ENCODE data around the gene PUS3.
A peak's percentile ranks its signal among the peaks of the same experiment; 100 is the strongest.

Gene PUS3

DNA sequence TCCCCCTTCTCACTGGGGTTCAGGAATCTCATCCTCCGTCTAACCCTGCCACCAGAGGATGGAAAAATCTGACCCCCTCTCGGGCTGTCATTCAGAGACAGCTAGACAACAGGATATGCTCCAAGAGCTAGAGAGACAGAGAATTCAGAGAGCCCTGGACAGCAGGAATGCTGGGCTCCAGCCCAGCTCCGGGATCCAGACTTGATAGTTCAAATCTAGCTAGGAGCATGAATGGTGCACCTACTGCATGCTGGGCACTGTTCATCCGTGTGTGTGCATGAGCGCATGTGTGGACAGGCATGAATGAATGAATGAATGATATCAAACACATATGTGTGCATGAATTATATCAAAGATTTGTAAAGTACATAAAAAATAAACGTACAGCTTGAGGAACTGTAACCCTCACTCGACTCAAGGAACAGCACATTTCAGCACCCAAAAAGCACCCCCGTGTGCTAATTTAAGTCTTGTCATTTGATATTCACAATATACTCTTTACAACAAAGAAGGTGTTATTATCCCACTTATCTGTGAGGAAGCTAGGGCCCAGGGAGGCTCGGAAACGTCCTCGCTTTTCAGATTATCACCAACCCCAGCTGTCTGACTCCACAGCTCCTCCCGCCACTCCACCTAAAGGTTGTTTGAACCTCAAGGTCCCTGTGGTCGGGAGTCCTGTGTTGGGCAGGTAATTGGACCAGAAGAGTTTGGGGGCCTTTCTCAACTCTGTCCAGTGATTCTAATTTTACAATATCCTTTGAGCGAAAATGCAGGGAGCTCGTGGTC lies 42.2 kb upstream of the PUS3 start:
- Mint-ChIP-seq H3K27me3 (ENCODE audit: low read depth, poor library complexity) (no peaks in the 10 kb centered on the region), H3K9me3 (no peaks in the 10 kb centered on the region), H3K4me1 (peaks cover 30% of the 10 kb centered on the region), H3K4me3 (no peak overlapping the region), H3K27ac (no peak overlapping the region), H3K36me3 (ENCODE audit: low read depth) (no peaks in the 10 kb centered on the region)
- TF ChIP-seq, protein P1, sequence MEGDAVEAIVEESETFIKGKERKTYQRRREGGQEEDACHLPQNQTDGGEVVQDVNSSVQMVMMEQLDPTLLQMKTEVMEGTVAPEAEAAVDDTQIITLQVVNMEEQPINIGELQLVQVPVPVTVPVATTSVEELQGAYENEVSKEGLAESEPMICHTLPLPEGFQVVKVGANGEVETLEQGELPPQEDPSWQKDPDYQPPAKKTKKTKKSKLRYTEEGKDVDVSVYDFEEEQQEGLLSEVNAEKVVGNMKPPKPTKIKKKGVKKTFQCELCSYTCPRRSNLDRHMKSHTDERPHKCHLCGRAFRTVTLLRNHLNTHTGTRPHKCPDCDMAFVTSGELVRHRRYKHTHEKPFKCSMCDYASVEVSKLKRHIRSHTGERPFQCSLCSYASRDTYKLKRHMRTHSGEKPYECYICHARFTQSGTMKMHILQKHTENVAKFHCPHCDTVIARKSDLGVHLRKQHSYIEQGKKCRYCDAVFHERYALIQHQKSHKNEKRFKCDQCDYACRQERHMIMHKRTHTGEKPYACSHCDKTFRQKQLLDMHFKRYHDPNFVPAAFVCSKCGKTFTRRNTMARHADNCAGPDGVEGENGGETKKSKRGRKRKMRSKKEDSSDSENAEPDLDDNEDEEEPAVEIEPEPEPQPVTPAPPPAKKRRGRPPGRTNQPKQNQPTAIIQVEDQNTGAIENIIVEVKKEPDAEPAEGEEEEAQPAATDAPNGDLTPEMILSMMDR (IDR thresholded peaks at IDR 0.05): no peak
- no peak for DNase-seq

DNA sequence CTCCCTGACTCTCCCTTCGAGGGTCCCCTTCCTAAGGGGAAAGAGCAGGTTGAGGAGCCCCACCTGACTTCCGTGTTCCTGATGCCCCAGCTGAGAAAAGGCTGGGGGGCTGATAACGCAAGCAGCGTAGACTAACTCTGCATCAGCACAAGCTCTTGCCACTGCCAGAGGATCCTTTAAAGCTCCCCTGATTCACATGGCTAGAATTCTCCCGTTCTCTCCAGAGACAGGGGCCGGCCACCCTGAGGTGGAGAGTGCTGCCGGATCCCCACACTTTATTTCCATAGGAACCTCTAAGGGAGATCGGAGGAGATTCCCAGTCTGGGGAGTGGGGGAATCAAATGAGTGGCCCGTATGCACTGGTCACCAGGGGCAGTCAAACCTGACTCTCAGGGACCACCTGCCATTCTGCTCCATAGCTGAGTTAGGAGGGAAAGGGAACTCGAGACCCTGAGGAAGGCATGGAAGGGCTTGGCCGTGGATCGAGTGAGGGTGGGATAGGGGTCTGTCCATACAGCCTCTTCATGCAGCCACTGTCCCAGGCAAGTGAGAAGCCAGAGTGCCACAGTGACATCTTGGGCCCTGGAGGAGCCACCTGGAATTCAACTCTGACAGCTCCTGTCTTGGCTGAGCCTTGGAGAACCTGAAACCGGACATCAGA lies 41.5 kb upstream of the PUS3 start:
- Mint-ChIP-seq H3K36me3 (ENCODE audit: low read depth) (no peaks in the 10 kb centered on the region), H3K27me3 (ENCODE audit: low read depth, poor library complexity) (no peaks in the 10 kb centered on the region), H3K27ac (peak overlapping the region; percentile 42), H3K4me1 (peaks cover 30% of the 10 kb centered on the region), H3K4me3 (no peak overlapping the region), H3K9me3 (no peaks in the 10 kb centered on the region)
- DNase-seq: no peak
- TF ChIP-seq, protein P1 (IDR thresholded peaks at IDR 0.05): no peak

DNA sequence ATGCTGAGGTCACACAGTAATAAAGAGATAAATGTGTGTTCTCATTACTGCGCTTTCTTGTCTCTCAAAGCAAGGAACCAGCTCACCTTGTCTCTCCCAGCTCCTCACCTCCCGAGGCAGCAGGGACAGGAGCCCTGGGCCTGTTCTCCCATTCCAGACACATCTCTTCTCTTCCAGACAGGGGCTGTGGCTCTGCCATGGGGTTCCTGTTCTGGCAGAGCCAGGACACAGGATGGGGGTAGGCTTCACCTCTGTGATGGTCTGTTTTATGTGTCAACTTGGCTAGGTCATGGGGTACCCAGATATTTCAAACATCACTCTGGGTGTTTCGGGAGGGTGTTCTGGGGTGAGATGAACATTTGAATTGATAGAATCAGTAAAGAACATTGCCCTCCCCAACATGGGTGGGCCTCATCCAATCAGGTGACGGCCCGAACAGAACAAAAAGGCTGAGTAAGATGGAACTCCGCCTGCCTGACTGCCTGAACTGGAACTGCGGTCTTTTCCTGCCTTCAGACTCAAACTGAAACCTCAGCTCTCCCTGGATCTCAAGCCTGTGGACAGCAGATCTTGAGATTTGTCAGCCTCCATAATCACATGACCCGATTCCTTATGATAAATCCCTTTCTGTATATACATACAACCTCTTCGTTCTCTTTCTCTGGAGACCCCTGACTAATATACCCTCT lies 40.8 kb upstream of the PUS3 start:
- TF ChIP-seq, protein P1 (IDR thresholded peaks at IDR 0.05): no peak
- no peak for DNase-seq
- Mint-ChIP-seq H3K9me3 (no peaks in the 10 kb centered on the region), H3K27ac (peak overlapping the region; percentile 42), H3K36me3 (ENCODE audit: low read depth) (no peaks in the 10 kb centered on the region), H3K4me1 (peaks cover 31% of the 10 kb centered on the region), H3K4me3 (no peak overlapping the region), H3K27me3 (ENCODE audit: low read depth, poor library complexity) (no peaks in the 10 kb centered on the region)

DNA sequence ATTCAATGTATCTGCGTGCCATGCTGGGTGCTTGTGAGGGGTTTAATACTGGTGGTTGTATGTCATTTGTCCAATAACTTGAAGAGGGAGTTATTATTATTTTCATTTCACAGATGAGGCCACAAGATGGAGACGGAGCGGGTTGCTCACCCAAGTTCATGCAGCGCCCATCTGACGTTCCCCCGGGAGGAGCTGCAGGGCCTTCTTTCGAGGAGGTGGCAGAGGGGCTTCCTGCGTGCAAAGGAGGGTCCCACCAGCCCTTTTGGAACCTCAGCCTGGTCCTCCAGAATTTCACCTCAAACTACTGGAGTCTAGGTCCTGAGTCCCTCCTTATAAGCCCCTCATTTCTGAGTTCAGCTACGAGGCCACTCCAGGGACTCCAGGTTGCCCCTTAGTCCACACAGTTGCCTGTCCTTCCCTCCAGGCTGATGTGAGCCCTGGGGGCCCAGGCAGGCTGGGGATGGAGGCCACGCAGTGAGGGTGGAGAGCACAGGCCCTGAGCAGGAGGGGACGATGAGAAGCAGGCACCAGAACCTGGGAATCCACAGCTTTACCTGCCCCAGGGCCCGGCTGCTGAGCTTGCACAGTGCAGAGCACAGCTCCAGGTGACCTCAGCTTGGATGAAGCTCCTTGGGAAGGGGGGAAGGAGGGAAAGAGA lies 39.9 kb upstream of the PUS3 start:
- TF ChIP-seq, protein P1 (IDR thresholded peaks at IDR 0.05): no peak
- Mint-ChIP-seq H3K27ac (no peak overlapping the region), H3K4me1 (peaks cover 34% of the 10 kb centered on the region), H3K36me3 (ENCODE audit: low read depth) (no peaks in the 10 kb centered on the region), H3K4me3 (no peak overlapping the region), H3K27me3 (ENCODE audit: low read depth, poor library complexity) (no peaks in the 10 kb centered on the region), H3K9me3 (no peaks in the 10 kb centered on the region)
- no peak for DNase-seq

DNA sequence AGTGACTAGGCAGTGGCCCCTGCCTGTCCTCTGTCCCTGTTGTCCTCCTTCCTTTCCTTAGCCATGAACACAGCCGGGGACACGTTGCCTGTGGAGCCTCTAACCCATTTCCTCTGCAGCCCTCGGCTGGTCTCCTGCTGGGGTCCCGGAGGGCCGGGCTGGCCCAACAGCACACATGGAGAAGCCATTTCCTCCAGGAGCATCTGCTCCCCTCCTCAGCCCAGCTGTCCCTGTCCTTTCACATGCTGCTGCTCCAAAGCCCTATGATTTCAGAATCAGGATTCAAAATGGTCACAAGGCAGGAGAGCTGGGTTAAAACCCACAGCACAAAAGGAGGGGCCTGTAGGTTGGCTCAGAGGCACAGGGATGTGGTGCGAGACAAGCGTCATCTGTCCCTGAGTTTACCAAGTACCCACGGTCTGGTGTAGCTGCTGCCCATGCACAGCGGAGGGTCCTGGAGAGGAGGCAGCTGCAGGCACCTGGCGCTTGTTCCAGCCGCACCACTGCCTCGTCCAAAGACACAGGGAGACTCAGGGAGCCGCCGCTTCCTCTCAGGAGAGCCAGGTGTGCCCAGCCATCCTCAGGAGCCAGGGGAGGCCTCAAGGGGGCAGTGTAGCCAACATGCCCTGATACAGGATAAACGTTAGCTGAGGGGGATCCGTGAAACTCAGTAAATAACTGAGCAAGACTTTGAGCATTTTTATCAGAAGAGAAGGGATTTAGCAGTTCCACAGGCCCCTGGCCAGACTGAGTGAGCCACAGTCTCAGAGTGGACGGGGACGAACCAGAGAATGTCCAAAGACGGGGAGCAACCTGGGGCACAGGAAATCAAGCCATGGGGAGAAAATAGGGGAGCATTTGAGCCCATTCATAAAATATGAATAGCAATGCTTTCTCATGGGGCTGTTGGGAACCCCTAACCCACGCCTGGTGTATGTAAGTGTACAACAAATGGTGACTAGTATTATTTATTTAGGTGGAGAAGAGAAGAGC lies 38.9 kb upstream of the PUS3 start:
- Mint-ChIP-seq H3K4me3 (no peak overlapping the region), H3K36me3 (ENCODE audit: low read depth) (no peaks in the 10 kb centered on the region), H3K27me3 (ENCODE audit: low read depth, poor library complexity) (no peaks in the 10 kb centered on the region), H3K27ac (peak overlapping the region; percentile 41), H3K9me3 (no peaks in the 10 kb centered on the region), H3K4me1 (peaks cover 34% of the 10 kb centered on the region)
- DNase-seq: peak; percentile 73
- TF ChIP-seq, protein P1 (IDR thresholded peaks at IDR 0.05): peak; percentile 65

Measured in nephron progenitor cell (in vitro differentiated cells).